ENCODE measurements around the gene MINK1.
"Not testable (repeated sequence)": the region's sequence is repeated elsewhere in the genome, so short reads cannot be mapped to it uniquely, and the experiment has no call there.

MINK1 gene

DNA sequence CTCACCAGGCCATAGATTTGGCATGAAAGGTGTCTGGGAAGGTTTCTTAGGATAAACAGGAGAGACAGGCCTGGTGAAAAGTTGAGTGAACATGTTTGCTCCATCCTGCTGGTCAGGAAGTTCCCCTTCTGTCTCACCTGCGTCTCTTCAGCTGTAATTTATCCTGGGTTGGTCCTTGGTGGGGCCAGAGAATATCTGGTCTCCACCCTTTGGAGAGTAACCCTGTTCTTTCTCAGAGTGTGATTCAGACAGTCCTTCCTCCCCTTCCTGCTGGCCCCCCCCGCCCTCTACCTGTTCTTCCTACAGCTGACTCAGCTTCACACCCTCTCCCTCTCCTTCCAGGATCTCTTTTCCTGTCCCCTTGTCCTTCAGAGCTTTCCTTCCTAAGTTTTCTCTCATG lies 17.1 kb downstream of the MINK1 start:
- no peak for DNase-seq

DNA sequence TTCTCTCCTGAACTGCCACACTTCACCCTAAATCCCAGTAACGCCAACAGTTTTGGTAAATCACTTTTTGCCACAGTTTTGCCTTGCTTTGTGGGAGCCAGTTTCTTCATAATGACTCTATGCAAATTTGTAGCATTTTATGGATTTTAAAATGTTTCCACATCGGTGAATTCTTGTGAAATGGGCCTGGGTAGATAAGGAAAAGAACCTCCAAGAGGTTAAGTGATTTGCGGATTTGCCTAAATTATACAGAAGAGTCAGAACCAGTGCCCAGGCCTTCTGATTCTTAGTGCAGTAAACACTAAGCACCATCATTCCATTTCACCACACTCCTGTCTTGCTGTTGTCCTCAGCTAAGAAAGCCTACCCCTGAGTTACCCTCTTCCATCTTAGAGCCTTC lies 17.9 kb downstream of the MINK1 start:
- no peak for DNase-seq

DNA sequence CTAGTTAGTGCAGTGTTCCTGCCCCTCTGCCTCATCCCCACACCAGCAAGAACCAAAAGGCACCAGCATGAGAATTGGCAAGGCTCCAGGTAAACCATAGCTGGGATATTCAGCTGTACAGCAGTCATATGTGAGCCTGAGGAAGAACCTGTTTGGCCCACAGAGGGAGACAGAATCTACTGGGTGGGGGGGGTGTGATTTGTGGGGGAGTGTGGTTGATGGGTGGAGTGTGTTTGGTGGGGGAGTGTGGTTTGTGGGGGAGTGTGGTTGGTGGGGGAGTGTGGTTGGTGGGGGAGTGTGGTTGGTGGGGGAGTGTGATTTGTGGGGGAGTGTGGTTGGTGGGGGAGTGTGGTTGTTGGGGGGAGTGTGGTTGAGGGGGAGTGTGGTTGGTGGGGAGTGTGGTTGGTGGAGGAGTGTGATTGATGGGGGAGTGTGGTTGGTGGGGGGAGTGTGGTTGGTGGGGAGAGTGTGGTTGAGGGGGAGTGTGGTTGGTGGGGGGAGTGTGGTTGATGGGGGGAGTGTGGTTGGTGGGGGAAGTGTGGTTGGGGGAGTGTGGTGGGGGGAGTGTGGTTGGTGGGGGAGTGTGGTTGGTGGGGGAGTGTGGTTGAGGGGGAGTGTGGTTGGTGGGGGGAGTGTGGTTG lies 19.5 kb downstream of the MINK1 start:
- peak in 1 of 2 experiments; percentile 38 for DNase-seq

DNA sequence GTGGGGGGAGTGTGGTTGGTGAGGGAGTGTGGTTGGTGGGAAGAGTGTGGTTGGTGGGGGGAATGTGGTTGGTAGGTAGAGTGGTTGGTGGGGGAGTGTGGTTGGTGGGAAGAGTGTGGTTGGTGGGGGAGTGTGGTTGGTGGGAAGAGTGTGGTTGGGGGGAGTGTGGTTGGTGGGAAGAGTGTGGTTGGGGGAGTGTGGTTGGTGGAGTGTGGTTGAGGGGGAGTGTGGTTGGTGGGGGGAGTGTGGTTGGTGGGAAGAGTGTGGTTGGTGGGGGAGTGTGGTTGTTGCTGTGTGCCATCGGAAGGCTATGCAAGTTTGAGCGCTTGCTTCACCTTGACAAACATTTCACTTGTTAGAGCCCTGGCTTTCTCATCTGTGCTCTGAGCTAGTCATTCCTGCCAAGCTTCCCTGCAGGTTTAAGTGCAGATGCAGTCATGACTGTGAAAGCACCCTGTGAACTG lies 20.1 kb downstream of the MINK1 start:
- DNase-seq = no peak

DNA sequence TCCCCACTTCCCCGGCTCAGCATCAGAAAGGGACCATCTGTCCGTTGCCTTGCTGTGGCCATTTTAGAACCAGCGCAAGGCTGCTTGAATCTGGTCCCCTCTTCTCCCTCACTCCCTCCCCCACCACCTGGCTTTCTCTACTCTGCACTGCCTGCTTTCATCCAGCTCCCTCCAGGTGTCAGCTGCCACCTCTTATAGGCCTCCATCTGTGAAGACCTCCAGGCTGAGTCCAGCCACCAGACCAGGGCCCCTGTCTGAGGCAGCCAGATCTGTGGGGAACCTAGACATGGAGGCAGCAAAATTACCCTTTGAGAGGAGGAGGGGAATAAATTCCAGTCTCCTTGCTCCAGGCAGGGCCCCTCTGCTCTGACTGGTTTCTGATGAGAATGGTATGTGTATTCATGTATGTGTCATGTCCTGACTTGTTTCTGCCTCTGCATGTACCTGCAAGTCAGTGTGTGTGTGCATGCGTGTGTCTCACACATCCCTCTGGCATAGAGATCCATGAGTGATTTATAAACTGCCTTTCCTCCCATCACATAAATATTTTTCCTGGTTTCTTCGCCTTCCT lies 21.1 kb downstream of the MINK1 start:
- DNase-seq = peak; percentile 76 to 90

DNA sequence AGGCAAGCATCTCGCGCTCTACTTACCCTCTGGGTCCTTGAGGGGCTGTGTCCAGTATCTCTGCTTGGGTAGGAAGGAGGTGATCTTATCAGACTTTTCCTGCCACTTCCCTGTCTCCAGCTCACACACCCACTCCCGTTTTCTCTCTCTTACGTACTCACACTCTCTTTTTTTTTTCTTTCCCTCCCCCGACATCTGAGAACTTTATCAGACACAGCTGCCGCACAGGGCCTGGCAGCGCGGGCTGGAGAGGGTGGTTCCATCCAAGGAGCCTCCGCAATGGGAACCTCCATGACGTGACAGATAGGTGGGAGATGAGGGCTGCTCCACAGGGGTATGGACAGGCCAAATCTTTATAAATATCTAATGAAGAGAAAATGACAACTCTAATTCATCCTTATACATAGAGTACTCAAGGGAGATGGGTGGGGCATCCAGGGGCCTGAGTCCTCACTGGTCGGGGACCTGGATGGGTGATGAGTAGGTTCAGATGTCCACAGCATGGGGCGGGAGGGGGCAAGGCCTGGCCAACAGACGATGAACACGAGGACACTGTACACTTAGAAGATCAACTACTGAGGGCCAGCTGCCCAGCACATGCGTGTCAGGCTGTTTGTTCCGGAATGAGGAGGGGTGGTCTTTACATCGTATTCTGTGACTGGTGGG lies 23.3 kb downstream of the MINK1 start:
- DNase-seq = no peak

DNA sequence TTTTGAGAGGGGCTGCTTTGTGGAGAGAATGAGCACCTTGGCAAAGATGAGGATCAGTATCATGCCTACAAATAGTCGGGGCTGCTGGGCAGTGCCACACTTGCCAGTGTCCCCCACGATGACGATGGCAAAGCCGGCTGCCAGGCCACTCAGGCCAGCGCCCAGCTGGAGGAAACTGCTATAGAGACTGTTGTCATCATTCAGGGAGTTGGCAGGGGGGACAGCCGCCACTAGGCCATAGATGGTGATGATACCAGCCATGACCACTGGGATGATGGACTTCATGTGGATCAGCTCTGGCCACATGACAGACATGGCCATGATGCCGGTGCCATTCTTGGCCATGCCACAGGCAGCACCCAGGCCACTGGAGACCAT lies 23.8 kb downstream of the MINK1 start:
- DNase-seq = no peak

GRCh38 chr17:4857347-4857746 lies 24.2 kb downstream of the MINK1 start:
- DNase-seq = not testable (repeated sequence)

GRCh38 chr17:4858068-4858881 lies 25.1 kb downstream of the MINK1 start:
- no peak for DNase-seq

DNA sequence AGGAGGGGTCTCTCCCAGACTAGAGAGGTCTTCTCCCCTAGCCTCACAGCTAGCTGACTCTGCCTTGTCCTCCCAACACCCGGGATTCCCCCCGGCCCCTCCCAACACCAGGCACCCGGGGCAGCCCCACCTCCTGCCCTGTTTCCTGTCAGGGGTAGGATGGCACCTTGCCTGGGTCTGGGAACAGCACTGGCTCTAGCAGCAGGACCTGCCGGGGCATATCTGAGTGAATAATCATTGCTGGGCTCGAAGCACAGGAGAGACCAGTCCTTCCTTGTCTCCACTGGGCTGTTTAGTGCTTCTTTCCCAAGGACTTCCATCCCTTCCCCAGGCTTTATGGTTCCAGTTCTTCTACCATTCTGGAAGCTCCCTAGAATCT lies 25.7 kb downstream of the MINK1 start:
- no peak for DNase-seq

DNA sequence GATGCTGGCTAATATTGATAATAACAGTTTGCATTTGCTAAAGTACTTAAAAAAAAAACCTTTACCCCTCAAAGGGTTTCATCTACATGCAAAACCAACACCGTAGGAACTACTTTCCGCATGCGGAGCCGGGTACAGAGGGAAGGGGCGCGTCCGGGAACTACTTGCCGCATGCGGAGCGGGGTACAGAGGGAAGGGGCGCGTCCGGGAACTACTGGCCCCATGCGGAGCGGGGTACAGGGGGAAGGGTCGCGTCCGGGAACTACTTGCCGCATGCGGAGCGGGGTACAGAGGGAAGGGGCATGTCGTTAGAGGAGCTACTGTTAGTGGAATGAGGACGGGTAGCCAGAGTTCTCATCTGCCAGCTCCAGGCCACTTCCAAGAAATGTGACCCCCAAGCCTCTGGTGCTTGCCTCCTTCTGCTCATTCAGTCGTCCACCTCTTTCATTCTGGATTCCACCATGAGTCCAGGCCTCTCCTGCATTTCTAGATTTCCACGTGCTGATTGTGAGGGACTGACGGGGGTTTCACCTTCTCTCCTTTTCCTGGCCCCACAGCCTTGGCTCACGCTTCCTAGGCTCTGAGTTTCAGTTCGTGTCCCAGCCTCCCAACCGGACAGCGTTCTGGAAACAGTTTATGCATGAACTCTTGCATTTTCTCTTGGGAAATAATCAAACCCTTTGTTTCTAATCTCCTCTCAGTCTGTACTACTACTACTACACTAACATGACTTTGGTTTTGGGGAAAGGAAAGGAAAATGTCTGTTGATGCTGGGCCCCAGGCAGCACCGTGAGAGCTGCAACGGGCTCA lies 26.9 kb downstream of the MINK1 start:
- no peak for DNase-seq

GRCh38 chr17:4860651-4861050 lies 27.5 kb downstream of the MINK1 start:
- DNase-seq = no peak

DNA sequence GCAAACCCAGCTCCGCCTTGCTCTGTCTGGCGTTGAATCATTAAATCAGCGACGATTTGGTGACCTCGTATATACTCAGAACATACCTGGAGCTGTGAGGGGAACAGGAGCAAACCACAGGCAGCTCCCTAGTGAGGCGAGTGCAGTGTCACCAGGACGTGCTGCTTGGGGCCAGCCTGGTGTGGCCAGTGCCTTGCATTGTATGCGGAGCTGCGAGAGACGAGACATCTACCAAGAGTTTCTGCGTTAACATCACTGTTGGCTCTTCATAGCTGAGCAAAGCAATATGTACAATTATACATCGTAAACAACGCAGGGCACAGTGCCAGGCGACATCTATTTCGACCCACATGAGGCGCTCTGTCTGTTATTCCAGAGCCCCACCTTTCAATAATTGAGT lies 27.9 kb downstream of the MINK1 start:
- no peak for DNase-seq

- DNase-seq = no peak
These were observed 29.6 kb downstream of the MINK1 start for GRCh38 chr17:4862720-4863119.

GRCh38 chr17:4863321-4863720 lies 30.2 kb downstream of the MINK1 start:
- no peak for DNase-seq

- not testable (repeated sequence) for DNase-seq
These were observed 34.4 kb downstream of the MINK1 start for GRCh38 chr17:4867535-4867934.

- not testable (repeated sequence) for DNase-seq
These were observed 36.2 kb downstream of the MINK1 start for GRCh38 chr17:4869058-4869998.

GRCh38 chr17:4870855-4871254 lies 37.7 kb downstream of the MINK1 start:
- no peak for DNase-seq

- DNase-seq = no peak
These were observed 39.6 kb downstream of the MINK1 start for GRCh38 chr17:4872786-4873185.

- no peak for DNase-seq
These were observed 43.9 kb downstream of the MINK1 start for GRCh38 chr17:4877089-4877488.

DNA sequence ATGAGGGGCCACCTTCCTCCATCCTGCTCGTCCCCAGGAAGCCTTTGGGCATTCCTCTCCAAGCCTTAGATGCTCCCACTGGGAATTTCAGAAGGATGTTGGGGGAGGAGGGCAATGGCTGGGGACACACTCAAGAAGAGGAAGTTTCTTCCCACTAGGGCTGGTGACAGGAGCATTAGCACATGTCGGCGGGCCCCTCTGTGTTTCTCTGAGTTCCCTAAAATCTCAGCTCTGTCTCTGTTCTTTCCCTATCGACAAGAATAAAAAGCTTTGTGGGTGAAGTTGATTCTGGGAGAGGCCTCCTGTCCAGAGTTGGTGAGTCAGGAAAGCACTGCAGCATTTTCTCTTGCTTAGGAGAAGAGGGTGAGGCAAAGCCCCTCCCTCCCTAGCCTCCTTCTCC lies 46.5 kb downstream of the MINK1 start:
- DNase-seq = no peak

DNA sequence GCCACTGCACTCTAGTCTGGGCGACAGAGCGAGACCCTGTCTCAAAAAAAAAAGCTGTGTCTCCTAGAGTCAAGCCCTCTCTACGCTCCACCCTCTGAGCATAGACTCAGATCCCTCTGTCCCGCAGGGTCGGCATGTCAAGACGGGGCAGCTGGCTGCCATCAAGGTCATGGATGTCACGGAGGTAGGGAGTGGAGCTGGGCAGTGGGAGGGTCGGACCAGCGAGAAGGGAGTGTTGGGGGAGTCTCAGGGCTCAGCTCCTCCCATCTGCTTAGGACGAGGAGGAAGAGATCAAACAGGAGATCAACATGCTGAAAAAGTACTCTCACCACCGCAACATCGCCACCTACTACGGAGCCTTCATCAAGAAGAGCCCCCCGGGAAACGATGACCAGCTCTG lies 47.7 kb downstream of the MINK1 start:
- no peak for DNase-seq

All from NCI-H524 (cell line).